GM23248 (cell line): Measurements from ENCODE around the gene FNDC3B. TPM values are rescaled to one million over a fixed set of nuclear protein-coding genes. Genes with fewer than 3 reads are reported as not detected.
A peak's percentile ranks its signal among the peaks of the same experiment; 100 is the strongest.

Source experiments
- DNase-seq: peaks from one replicate; pipeline ENCODE4 v3.0.0-alpha.2; 2015
- H2AFZ ChIP-seq: fragments of 200-600 bp; sonication (generic); 2 replicates; pipeline ENCODE4 v1.6.1; 2016; ENCODE audit warnings: antibody characterized with exemption
- H3F3A ChIP-seq: fragments of 200-600 bp; sonication (generic); 2 replicates; pipeline ENCODE4 v1.6.1; 2016; ENCODE audit warnings: mild to moderate bottlenecking, antibody characterized with exemption, mixed run types; ENCODE audit not compliant: insufficient read depth
- H3K27ac ChIP-seq: fragments of 200-600 bp; sonication (generic); 2 replicates; pipeline ENCODE4 v1.5.1; 2016; ENCODE audit warnings: mild to moderate bottlenecking
- H3K27me3 ChIP-seq: fragments of 200-600 bp; sonication (generic); replicated peaks from 2 replicates; pipeline ENCODE4 v1.6.1; 2016; ENCODE audit warnings: mild to moderate bottlenecking; ENCODE audit not compliant: insufficient read depth
- H3K36me3 ChIP-seq: fragments of 200-600 bp; sonication (generic); 2 replicates; pipeline ENCODE4 v1.6.1; 2016; ENCODE audit warnings: low read depth, mild to moderate bottlenecking
- H3K4me1 ChIP-seq: fragments of 200-600 bp; sonication (generic); 2 replicates; pipeline ENCODE4 v1.6.1; 2016; ENCODE audit warnings: mild to moderate bottlenecking; ENCODE audit not compliant: insufficient read depth
- H3K4me2 ChIP-seq: fragments of 200-600 bp; sonication (generic); one replicate; pipeline ENCODE4 v1.6.1; 2016; ENCODE audit warnings: mild to moderate bottlenecking; ENCODE audit not compliant: unreplicated experiment
- H3K4me3 ChIP-seq: fragments of 200-600 bp; sonication (generic); 2 replicates; pipeline ENCODE4 v1.5.1; 2016; ENCODE audit warnings: mild to moderate bottlenecking
- H3K79me2 ChIP-seq: fragments of 200-600 bp; sonication (generic); 2 replicates; pipeline ENCODE4 v1.6.1; 2016; ENCODE audit warnings: mild to moderate bottlenecking; ENCODE audit not compliant: insufficient read depth
- H3K9ac ChIP-seq: fragments of 200-600 bp; sonication (generic); 2 replicates; pipeline ENCODE4 v1.6.1; 2016; ENCODE audit warnings: mild to moderate bottlenecking
- H3K9me2 ChIP-seq: fragments of 200-600 bp; sonication (generic); 2 replicates; pipeline ENCODE4 v1.6.1; 2016; ENCODE audit warnings: mixed run types, mild to moderate bottlenecking, moderate library complexity; ENCODE audit not compliant: insufficient read depth
- H3K9me3 ChIP-seq: fragments of 200-600 bp; sonication (generic); one replicate; pipeline ENCODE4 v1.6.1; 2017; ENCODE audit warnings: low read depth
- H4K20me1 ChIP-seq: fragments of 200-600 bp; sonication (generic); 2 replicates; pipeline ENCODE4 v1.6.0; 2016; ENCODE audit not compliant: insufficient read depth
- EZH2 ChIP-seq: fragments of 200-600 bp; sonication (generic); IDR thresholded peaks from 2 replicates; pipeline ENCODE4 v1.6.1; 2018; ENCODE audit warnings: antibody characterized with exemption, mild to moderate bottlenecking; ENCODE audit not compliant: insufficient read depth, poor library complexity, severe bottlenecking
- EZH2phosphoT487 ChIP-seq: fragments of 200-600 bp; sonication (generic); IDR thresholded peaks from 2 replicates; pipeline ENCODE4 v1.6.1; 2018; ENCODE audit warnings: antibody characterized with exemption, moderate library complexity, mild to moderate bottlenecking, low read depth; ENCODE audit not compliant: insufficient read depth
- WGBS, 2 experiments: methylation state at CpG; one replicate each; pipeline ENCODE4 v1.1.6; 2015 to 2017; ENCODE audit warnings: low lambda C conversion rate in 2 of 2, low coverage in 1 of 2; ENCODE audit errors: missing lambda C conversion rate in 2 of 2; 5-methylcytosine and 5-hydroxymethylcytosine counted together
- in situ Hi-C: fragments of 300-500 bp; cut with MboI; formaldehyde crosslinking; loops from 2 replicates; pipeline ENCODE4 v1.15.0; 2020
- polyA plus RNA-seq: library from polyadenylated mRNA; unstranded; fragments of >200 nt; fragmentation: Nextera tagmentation; extraction: Ambion mirVana; gene quantifications from 2 replicates; pipeline ENCODE4 v1.2.1, GENCODE V29; 2016
- total RNA-seq: library from RNA; depleted of rRNA; stranded (reverse); fragments of >200 nt; shearing (Covaris generic); gene quantifications from 2 replicates; pipeline ENCODE4 v1.2.3, GENCODE V29; 2014

Gene FNDC3B
- total and polyA plus RNA-seq, 2 experiments from 2014 or later = 85.5 to 123 TPM

GRCh38 chr3:172180473-172180872 is 141.1 kb downstream of the FNDC3B start:
- 86 to 88% methylated on average over 2 of the region's 2 CpGs for WGBS, 2 experiments
- Histone ChIP-seq H3K9ac (no peak overlapping the region), H3F3A (peaks cover 41% of the 10 kb centered on the region), H3K9me3 (no peaks in the 10 kb centered on the region), H3K27ac (no peak overlapping the region), H3K79me2 (peaks cover 100% of the 10 kb centered on the region), H4K20me1 (peaks cover 35% of the 10 kb centered on the region), H3K36me3 (no peaks in the 10 kb centered on the region), H3K4me1 (peaks cover 31% of the 10 kb centered on the region), H3K4me3 (no peak overlapping the region), H3K27me3 (no peaks in the 10 kb centered on the region), H3K9me2 (no peaks in the 10 kb centered on the region), H3K4me2 (no peak overlapping the region), H2AFZ (no peak overlapping the region)
- in situ Hi-C loops = no loop called here
- TF ChIP-seq EZH2 (no peak), EZH2phosphoT487 (no peak)
- no peak for DNase-seq

GRCh38 chr3:172181932-172182586 is 142.7 kb downstream of the FNDC3B start:
- H3K79me2 ChIP-seq = peaks cover 100% of the 10 kb centered on the region
- no peaks in the 10 kb centered on the region; the same call in 1 of the 2 replicates for H3K36me3 ChIP-seq
- no peaks in the 10 kb centered on the region for H3K9me3 ChIP-seq
- H3K4me2 ChIP-seq = peak overlapping the region; percentile 34
- WGBS, 2 experiments = 28 to 34% methylated on average over 6 of the region's 6 CpGs
- DNase-seq = peak; percentile 73
- in situ Hi-C loops = no loop called here
- no peak for TF ChIP-seq EZH2phosphoT487
- no peak overlapping the region for H2AFZ ChIP-seq
- no peaks in the 10 kb centered on the region for H3K9me2 ChIP-seq
- peaks cover 27% of the 10 kb centered on the region; the same call in 1 of the 2 replicates for H4K20me1 ChIP-seq
- no peak overlapping the region for H3K4me3 ChIP-seq
- H3K9ac ChIP-seq = no peak overlapping the region
- H3K27ac ChIP-seq = peak overlapping the region; percentile 51
- peaks cover 26% of the 10 kb centered on the region for H3K4me1 ChIP-seq
- H3F3A ChIP-seq = peaks cover 48% of the 10 kb centered on the region
- no peaks in the 10 kb centered on the region for H3K27me3 ChIP-seq

- Histone ChIP-seq H3K4me3 (no peak overlapping the region), H3K79me2 (peaks cover 100% of the 10 kb centered on the region), H3K9ac (no peak overlapping the region), H4K20me1 (peaks cover 25% of the 10 kb centered on the region; the same call in 1 of the 2 replicates), H3K27ac (peak overlapping the region; percentile 51), H3F3A (peaks cover 54% of the 10 kb centered on the region), H3K27me3 (no peaks in the 10 kb centered on the region), H3K36me3 (no peaks in the 10 kb centered on the region; the same call in 1 of the 2 replicates), H3K4me1 (peaks cover 23% of the 10 kb centered on the region), H3K9me2 (no peaks in the 10 kb centered on the region), H3K4me2 (no peak overlapping the region), H2AFZ (no peak overlapping the region), H3K9me3 (no peaks in the 10 kb centered on the region)
- 12 to 17% methylated on average over 2 of the region's 2 CpGs for WGBS, 2 experiments
- TF ChIP-seq EZH2 = no peak
- TF ChIP-seq EZH2phosphoT487 = no peak
- no peak for DNase-seq
- in situ Hi-C loops = no loop called here
Measured at GRCh38 chr3:172182797-172183196, 143.4 kb downstream of the FNDC3B start.

- Histone ChIP-seq H3K79me2 (peaks cover 97% of the 10 kb centered on the region), H3F3A (peaks cover 61% of the 10 kb centered on the region), H3K9me3 (no peaks in the 10 kb centered on the region), H3K27ac (no peak overlapping the region), H3K36me3 (no peaks in the 10 kb centered on the region; the same call in 1 of the 2 replicates), H3K4me1 (peaks cover 23% of the 10 kb centered on the region), H3K4me3 (no peak overlapping the region), H3K9ac (no peak overlapping the region), H3K9me2 (no peaks in the 10 kb centered on the region), H3K4me2 (no peak overlapping the region), H4K20me1 (peaks cover 24% of the 10 kb centered on the region; the same call in 1 of the 2 replicates), H2AFZ (no peak overlapping the region), H3K27me3 (no peaks in the 10 kb centered on the region)
- DNase-seq = no peak
- WGBS, 2 experiments = 85 to 96% methylated on average over 3 of the region's 3 CpGs
- in situ Hi-C loops = no loop called here
- TF ChIP-seq EZH2 (no peak), EZH2phosphoT487 (no peak)
Measured at GRCh38 chr3:172184106-172184822, 144.9 kb downstream of the FNDC3B start.
